Inflammatory macrophage (primary cell): Measurements from ENCODE around the gene TNRC6C.

Experiments used
- DNase-seq, 2 donors: peaks; one replicate each; pipeline ENCODE4 v3.0.0-alpha.2; 2020 to 2022

The TNRC6C gene

GRCh38 chr17:78089576-78090281 lies 131.2 kb downstream of the TNRC6C start:
- DNase-seq, result peak; percentile 58 to 71

GRCh38 chr17:78092794-78093324 lies 134.4 kb downstream of the TNRC6C start:
- DNase-seq, result no peak

- DNase-seq, result no peak
These were observed 136.5 kb downstream of the TNRC6C start for GRCh38 chr17:78095035-78095434.

- DNase-seq, result no peak
These were observed 137.6 kb downstream of the TNRC6C start for GRCh38 chr17:78096093-78096492.

GRCh38 chr17:78101112-78101511 lies 142.6 kb downstream of the TNRC6C start:
- peak; percentile 18 to 29 for DNase-seq

- no peak for DNase-seq
These were observed 143.0 kb downstream of the TNRC6C start for GRCh38 chr17:78101542-78101941.

- no peak for DNase-seq
These were observed 144.8 kb downstream of the TNRC6C start for GRCh38 chr17:78103311-78103710.

- no peak for DNase-seq
These were observed 146.0 kb downstream of the TNRC6C start for GRCh38 chr17:78104540-78104941.

- DNase-seq, result no peak
These were observed 146.6 kb downstream of the TNRC6C start for GRCh38 chr17:78105101-78105500.

GRCh38 chr17:78105551-78105950 lies 147.0 kb downstream of the TNRC6C start:
- DNase-seq, result no peak

- no peak for DNase-seq
These were observed 147.7 kb downstream of the TNRC6C start for GRCh38 chr17:78106211-78106610.

- DNase-seq, result no peak
These were observed 149.0 kb downstream of the TNRC6C start for GRCh38 chr17:78107457-78107856.

- no peak for DNase-seq
These were observed 149.6 kb downstream of the TNRC6C start for GRCh38 chr17:78107976-78108725.

GRCh38 chr17:78108726-78109488 lies 150.4 kb downstream of the TNRC6C start:
- DNase-seq, result no peak

GRCh38 chr17:78109489-78109761 lies 150.9 kb downstream of the TNRC6C start:
- DNase-seq, result no peak

GRCh38 chr17:78110363-78111015 lies 152.0 kb downstream of the TNRC6C start:
- DNase-seq, result no peak

GRCh38 chr17:78111016-78111726 lies 152.7 kb downstream of the TNRC6C start:
- no peak for DNase-seq

- no peak for DNase-seq
These were observed 153.4 kb downstream of the TNRC6C start for GRCh38 chr17:78111727-78112517.

- peak; percentile 64 to 74 for DNase-seq
These were observed 154.3 kb downstream of the TNRC6C start for GRCh38 chr17:78112518-78113471.
